Cardiac septum (tissue), 1 donor: Measurements from ENCODE around the gene MAGEA1. TPM values are rescaled to one million over a fixed set of nuclear protein-coding genes. Genes with fewer than 3 reads are reported as not detected.

Experiments
- total RNA-seq: library from RNA; stranded (reverse); fragmentation: NEBNext Ultra II Directional; extraction: Animal tissue kit (Norgen Biotek cat#: 25700); gene quantifications from one replicate; pipeline ENCODE4 v1.2.1, GENCODE V29; 2021
- donor health status: DM: no; HTN: no; CAD: no.

Gene MAGEA1
- total RNA-seq, 1 donor from 2014 or later: not detected

Other genes starting within 250 kb of the MAGEA1 start
- not detected for gene PNMA5, start 185.2 kb upstream of the MAGEA1 start, total RNA-seq
- 0.48 TPM for gene PNMA3, start 122.8 kb upstream of the MAGEA1 start, total RNA-seq
- 0.78 TPM for gene PNMA6A, start 106.8 kb upstream of the MAGEA1 start, total RNA-seq
- not detected for gene PNMA6F, start 142.5 kb downstream of the MAGEA1 start, total RNA-seq
- gene ZNF275, start 154.9 kb downstream of the MAGEA1 start, total RNA-seq: 6.1 TPM
- not detected for gene PNMA6E, start 222.1 kb downstream of the MAGEA1 start, total RNA-seq
- 0.40 TPM for gene ZFP92, start 232.2 kb downstream of the MAGEA1 start, total RNA-seq